Adrenal gland (tissue), 5 donors: Measurements from ENCODE around the gene SPAST.

Experiments used
- POLR2A ChIP-seq, 2 donors: fragments of 450-650 bp; IDR thresholded peaks; one replicate each; pipeline ENCODE4 v1.6.1; 2017; ENCODE audit warnings: antibody characterized with exemption in 2 of 2, mild to moderate bottlenecking in 2 of 2, moderate library complexity in 1 of 2
- TF ChIP-seq, protein P1 (sequence below), 6 experiments: fragments of 450-650 bp in 4 of 6; fragments of 200-600 bp in 2 of 6; sonication (generic) in 1 of 6; IDR thresholded peaks; 1 replicate in 5 of 6; 2 replicates in 1 of 6; pipeline versions ENCODE4 v1.5.1 to v1.8.0; 2016 to 2021; ENCODE audit warnings: antibody characterized with exemption in 6 of 6, mild to moderate bottlenecking in 2 of 6, moderate library complexity in 1 of 6
- donor health status: DM: no; HTN: no; CAD: no.

DNA sequence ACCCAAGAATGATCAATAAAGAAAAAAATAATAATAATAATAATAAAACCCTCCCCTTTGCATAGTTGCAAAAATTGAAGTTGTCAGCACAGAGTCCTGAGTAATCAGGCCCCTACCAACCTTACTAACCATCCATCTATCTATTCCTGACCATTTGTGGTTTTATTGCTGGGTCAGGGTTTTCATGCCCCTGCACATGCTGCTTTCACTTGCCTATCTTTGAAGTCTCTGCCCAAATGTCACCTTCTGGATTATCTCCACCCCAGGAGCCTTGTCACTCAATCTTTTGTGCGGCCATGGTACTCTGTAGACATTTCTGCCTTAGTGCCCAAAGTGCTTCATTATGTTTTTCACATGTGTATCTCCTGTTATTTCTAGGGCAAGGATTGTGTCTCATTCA is 137.5 kb downstream of the SPAST start:
- TF ChIP-seq, protein P1, sequence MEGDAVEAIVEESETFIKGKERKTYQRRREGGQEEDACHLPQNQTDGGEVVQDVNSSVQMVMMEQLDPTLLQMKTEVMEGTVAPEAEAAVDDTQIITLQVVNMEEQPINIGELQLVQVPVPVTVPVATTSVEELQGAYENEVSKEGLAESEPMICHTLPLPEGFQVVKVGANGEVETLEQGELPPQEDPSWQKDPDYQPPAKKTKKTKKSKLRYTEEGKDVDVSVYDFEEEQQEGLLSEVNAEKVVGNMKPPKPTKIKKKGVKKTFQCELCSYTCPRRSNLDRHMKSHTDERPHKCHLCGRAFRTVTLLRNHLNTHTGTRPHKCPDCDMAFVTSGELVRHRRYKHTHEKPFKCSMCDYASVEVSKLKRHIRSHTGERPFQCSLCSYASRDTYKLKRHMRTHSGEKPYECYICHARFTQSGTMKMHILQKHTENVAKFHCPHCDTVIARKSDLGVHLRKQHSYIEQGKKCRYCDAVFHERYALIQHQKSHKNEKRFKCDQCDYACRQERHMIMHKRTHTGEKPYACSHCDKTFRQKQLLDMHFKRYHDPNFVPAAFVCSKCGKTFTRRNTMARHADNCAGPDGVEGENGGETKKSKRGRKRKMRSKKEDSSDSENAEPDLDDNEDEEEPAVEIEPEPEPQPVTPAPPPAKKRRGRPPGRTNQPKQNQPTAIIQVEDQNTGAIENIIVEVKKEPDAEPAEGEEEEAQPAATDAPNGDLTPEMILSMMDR (IDR thresholded peaks at IDR 0.05): no peak
- TF ChIP-seq POLR2A (IDR thresholded peaks at IDR 0.05): no peak
